A673 (cell line): ENCODE measurements around the gene SKI. TPM values are rescaled to one million over a fixed set of nuclear protein-coding genes. Genes with fewer than 3 reads are reported as not detected.

Source experiments
- BruUV-seq: library from RNA; stranded (reverse); fragments of 400-500 nt; replicated peaks from 2 replicates; lab custom pipeline; 2021; lab: Mats Ljungman, UMichigan
- CTCF ChIA-PET: fragments of 300-600 bp; sonication (Branson Sonifier 250); formaldehyde crosslinking; loops from one replicate; lab custom pipeline; 2022; ENCODE audit warnings: antibody characterized with exemption; lab: Charles Lee
- POLR2A ChIA-PET: fragments of 300-600 bp; sonication (Branson Sonifier 250); formaldehyde crosslinking; loops from one replicate; lab custom pipeline; 2022; ENCODE audit warnings: antibody characterized with exemption; ENCODE audit not compliant: low non-redundant PET; lab: Charles Lee
- DNase-seq: peaks from one replicate; pipeline ENCODE4 v3.0.0-alpha.2; 2015; ENCODE audit warnings: low spot score
- H3K27ac ChIP-seq: fragments of 200-600 bp; sonication (generic); 2 replicates; pipeline ENCODE4 v1.5.1; 2016; ENCODE audit warnings: mixed run types, low read depth, mild to moderate bottlenecking, mixed read lengths, antibody characterized with exemption, low read length; ENCODE audit not compliant: poor library complexity, severe bottlenecking
- H3K27me3 ChIP-seq: fragments of 200-600 bp; sonication (generic); replicated peaks from 2 replicates; pipeline ENCODE4 v1.6.1; 2017; ENCODE audit warnings: mixed run types, low read depth, mild to moderate bottlenecking, mixed read lengths, antibody characterized with exemption, low read length; ENCODE audit not compliant: insufficient read depth, poor library complexity
- H3K36me3 ChIP-seq: fragments of 200-600 bp; sonication (generic); 2 replicates; pipeline ENCODE4 v1.6.1; 2016; ENCODE audit warnings: mixed run types, mild to moderate bottlenecking, mixed read lengths, antibody characterized with exemption, low read length; ENCODE audit not compliant: insufficient read depth, poor library complexity, severe bottlenecking
- H3K4me1 ChIP-seq: fragments of 200-600 bp; sonication (generic); 2 replicates; pipeline ENCODE4 v1.6.1; 2017; ENCODE audit warnings: mixed run types, mild to moderate bottlenecking, mixed read lengths, antibody characterized with exemption, low read length; ENCODE audit not compliant: insufficient read depth, poor library complexity, severe bottlenecking
- H3K4me3 ChIP-seq: fragments of 200-600 bp; sonication (generic); 2 replicates; pipeline ENCODE4 v1.5.1; 2016; ENCODE audit warnings: low read depth, mixed run types, mild to moderate bottlenecking, mixed read lengths, low read length; ENCODE audit not compliant: poor library complexity, severe bottlenecking
- H3K9me3 ChIP-seq: fragments of 200-600 bp; sonication (generic); 2 replicates; pipeline ENCODE4 v1.6.1; 2016; ENCODE audit warnings: mixed run types, low read depth, mild to moderate bottlenecking, mixed read lengths, antibody characterized with exemption, low read length; ENCODE audit not compliant: poor library complexity, severe bottlenecking
- CTCF ChIP-seq: fragments of 300-800, 200-600 bp; sonication (generic); conservative IDR thresholded peaks from 2 replicates; pipeline ENCODE4 v1.5.1; 2017; ENCODE audit warnings: low read depth, mild to moderate bottlenecking, antibody characterized with exemption, low read length, moderate library complexity, mixed read lengths
- EZH2 ChIP-seq: fragments of 200-600 bp; sonication (generic); IDR thresholded peaks from 2 replicates; pipeline ENCODE4 v1.6.1; 2017; ENCODE audit warnings: borderline replicate concordance, low read depth, mild to moderate bottlenecking, mixed read lengths, antibody characterized with exemption, low read length; ENCODE audit not compliant: poor library complexity, severe bottlenecking
- intact Hi-C: fragments of 100-400 bp; cut with micrococcal nuclease; formaldehyde crosslinking; loops from one replicate; pipeline ENCODE4 v1.10.0; 2022; ENCODE audit not compliant: unreplicated experiment
- total RNA-seq: library from RNA; stranded (reverse); gene quantifications from 2 replicates; pipeline ENCODE4 v1.2.3, GENCODE V29; 2021

Gene SKI
- total RNA-seq, 1 experiment from 2014 or later = 88.1 TPM

- Histone ChIP-seq H3K9me3 (no peaks in the 10 kb centered on the region), H3K4me1 (peaks cover 20% of the 10 kb centered on the region), H3K4me3 (no peak overlapping the region), H3K36me3 (no peaks in the 10 kb centered on the region), H3K27me3 (no peaks in the 10 kb centered on the region), H3K27ac (no peak overlapping the region)
- DNase-seq = no peak
- TF ChIP-seq CTCF (no peak), EZH2 (no peak)
- POLR2A ChIA-PET = no interaction called here
- intact Hi-C loops = no loop called here
- CTCF ChIA-PET = no interaction called here
- no TSS peak for BruUV-seq
Observed at GRCh38 chr1:2202008-2202575, 26.0 kb upstream of the SKI start.

- intact Hi-C loops = no loop called here
- BruUV-seq = no TSS peak
- Histone ChIP-seq H3K4me1 (peaks cover 20% of the 10 kb centered on the region), H3K36me3 (no peaks in the 10 kb centered on the region), H3K4me3 (no peak overlapping the region), H3K9me3 (no peaks in the 10 kb centered on the region), H3K27ac (no peak overlapping the region), H3K27me3 (no peaks in the 10 kb centered on the region)
- ChIA-PET POLR2A (no interaction called here), CTCF (no interaction called here)
- TF ChIP-seq CTCF = no peak
- TF ChIP-seq EZH2 = no peak
- no peak for DNase-seq
Observed at GRCh38 chr1:2202843-2203601, 25.1 kb upstream of the SKI start.

GRCh38 chr1:2203671-2204414 lies 24.3 kb upstream of the SKI start:
- no TSS peak for BruUV-seq
- Histone ChIP-seq H3K27me3 (no peaks in the 10 kb centered on the region), H3K4me3 (peak overlapping the region; percentile 40), H3K9me3 (no peaks in the 10 kb centered on the region), H3K36me3 (no peaks in the 10 kb centered on the region), H3K4me1 (peaks cover 19% of the 10 kb centered on the region), H3K27ac (no peak overlapping the region)
- ChIA-PET POLR2A (interaction anchor here (1.5 kb wide), 1 partner anchor 9 kb away, joined by 13 read pairs; the partner anchor contains the start of gene FAAP20), CTCF (interaction anchor here (0.6 to 0.9 kb wide), 2 partner anchors 29 to 178 kb away, joined by 3 read pairs; no protein-coding TSS in a partner anchor)
- intact Hi-C loops = no loop called here
- TF ChIP-seq EZH2 (no peak), CTCF (no peak)
- no peak for DNase-seq
